Epidermal melanocyte (primary cell): ENCODE data around the gene MAPKAP1.

Source experiments
- DNase-seq: peaks from one replicate; pipeline ENCODE4 v3.0.0; 2011; ENCODE audit warnings: low spot score; ENCODE audit not compliant: insufficient read length

MAPKAP1 gene

DNA sequence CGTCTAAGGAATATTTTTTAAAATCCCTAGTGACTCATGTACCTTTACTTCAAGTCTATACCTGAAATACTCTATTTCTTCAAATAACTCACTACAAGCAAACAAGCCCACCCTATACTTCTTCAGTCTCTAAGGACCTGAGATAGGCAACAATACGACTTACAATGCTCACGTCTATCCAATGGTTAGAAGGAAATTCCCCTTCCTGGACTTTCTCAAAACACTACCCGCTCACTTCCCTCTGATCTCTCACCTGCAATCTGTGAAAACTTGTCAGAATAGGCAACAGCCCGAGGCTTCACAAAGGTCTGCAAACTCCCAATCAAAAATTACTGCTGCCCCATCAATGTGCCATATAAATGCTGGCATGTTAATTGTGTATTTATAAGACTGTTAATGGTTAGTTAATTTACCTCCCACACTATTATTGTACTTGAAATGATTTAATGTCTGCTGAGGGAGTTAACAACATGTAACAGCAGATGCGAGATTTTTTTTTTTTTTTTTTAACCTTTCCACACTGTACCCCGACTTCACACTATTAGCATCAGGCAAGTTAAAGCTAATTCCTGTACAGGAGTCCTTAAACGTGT lies 27.3 kb downstream of the MAPKAP1 start:
- no peak for DNase-seq

DNA sequence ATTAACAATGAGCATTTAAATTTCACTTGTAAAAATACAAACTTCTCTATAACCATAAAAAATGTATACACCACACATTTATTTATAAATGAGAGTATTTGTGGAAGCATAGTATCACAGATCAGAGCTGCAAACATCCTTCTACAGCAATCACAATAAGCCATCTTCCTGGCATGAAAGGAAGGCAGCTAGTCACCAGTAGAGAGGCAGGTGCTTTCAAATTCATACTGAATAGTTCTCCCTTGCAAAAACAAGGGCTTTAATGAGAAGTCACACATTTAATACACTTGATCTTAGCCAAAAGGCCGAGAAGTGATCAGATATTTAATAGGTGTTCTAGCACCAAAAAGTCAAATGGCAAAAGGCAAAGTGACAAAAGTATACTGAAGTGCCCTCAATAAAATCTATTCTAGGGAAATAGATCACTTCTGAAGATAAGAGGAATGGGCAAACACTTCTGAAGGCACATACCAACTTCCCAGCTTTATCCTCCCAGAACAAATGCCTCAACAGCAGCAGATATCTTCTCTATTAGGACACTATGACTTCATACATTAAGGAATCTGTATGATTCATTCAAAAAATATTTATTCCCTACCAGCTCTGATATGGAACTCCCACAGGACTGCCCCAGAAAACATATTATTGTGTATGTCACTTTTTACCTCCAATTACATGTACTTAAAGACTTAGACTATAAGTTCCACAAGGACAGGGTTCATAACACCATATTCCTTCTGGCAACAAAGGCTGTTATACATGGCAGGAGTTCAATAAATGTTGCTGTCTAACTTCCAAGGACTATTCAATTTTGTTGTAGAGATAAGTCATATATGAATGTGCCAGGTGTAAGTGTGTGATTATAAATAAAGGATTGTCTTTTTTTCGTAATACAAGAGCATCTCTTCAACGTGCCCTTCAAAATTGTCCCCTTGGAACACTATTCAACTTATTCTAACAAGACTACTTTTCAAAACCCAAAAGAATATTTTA lies 31.7 kb downstream of the MAPKAP1 start:
- no peak for DNase-seq

DNA sequence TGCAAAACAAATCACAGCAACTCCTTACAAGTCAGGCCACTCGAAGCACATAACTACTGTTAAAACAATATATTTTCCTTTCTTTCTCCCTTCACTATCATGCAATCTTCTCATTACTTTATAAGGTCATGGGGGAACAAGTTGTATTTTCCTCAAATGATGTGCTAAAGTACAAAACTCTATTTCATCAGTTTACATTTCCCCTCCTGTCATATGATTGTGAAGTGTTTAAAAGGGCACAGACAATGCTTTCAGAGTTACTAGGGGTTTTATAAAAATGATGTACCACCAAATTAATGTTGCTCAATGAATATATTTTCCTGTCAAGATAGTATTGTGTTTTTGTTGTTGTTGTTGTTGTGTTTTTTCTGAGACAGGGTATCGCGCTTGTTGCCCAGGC lies 34.1 kb downstream of the MAPKAP1 start:
- DNase-seq = no peak

DNA sequence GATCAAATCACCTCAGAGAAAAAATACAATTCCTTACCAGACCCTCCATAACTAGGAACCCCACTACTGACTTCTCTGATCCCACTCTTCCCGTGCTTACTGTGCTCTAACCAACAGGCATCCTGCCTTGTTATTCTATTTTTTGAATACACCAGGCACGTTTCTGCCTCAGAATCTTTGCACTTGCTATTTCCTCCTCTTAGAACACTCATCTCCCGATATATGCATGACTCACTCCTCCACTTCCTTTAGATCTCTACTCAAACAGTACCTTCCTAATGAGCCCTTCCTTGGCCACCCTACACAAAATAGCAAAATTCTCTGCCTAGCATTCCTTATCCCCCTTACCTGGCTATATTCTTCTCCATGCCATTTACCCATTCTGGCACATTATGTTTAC lies 43.9 kb downstream of the MAPKAP1 start:
- DNase-seq = no peak

DNA sequence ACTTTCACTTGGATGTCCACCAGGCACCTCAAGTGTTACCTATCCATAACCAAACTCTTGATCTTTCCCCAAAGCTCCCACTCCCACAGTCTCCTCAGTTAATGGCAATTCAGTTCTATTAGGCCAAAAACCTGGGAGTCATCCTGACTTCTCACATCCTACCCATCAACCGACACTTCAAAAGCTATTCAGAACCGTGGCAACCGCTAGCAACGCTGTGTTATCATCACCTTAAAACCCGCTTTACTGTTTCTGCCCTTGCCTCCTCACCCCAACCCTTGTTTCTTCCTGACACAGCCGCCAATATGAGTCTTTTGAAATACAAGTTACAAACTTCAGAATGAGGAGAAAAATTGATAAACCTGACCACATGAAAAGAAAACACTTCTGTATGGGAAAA lies 46.5 kb downstream of the MAPKAP1 start:
- no peak for DNase-seq

DNA sequence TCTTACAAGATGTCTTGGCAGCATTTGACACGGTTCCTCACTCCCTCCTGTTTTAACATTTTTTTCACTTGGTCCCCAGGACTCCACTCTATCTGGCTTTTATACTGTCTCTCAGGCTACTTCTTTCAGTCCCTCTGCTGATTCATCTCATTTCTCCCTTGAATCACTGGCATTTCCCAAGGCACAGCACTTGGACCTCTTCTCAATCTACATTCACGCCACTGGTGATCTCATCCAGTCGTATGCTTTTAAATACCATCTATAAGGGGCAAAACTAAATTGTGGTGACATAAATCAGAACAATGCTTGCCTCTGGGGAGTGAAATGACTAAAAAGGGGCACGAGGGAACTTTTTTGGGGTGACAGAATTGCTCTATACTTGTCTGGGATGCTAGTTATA lies 47.1 kb downstream of the MAPKAP1 start:
- no peak for DNase-seq

DNA sequence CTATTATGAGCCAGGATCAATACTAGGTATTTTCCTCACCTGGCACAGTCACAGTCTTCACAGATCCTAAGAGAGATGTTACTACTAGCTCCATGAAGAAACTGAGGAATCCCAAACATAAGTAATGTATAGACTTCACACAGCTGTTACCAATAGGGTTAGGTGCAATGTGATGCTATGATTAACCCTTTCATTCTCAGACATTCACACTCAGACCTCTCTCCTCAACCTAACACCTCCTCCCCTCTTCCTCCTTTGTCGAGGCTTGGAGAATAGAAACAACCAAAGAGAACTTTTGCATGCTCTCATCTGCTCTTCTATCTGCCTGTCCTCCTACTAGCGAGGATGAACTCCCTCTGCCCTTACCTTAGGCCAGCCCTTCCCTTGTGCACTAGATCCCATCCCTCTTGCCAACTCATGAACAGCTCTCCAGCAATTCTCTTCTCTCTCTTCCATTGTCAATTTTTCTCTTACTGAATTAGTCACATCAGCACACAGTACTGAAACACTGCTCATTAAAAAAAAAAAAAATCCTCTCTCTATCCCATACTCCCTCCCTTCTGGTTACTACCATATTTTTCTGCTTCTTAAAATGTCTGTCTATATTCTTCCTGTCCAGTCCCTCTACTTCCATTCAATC lies 47.7 kb downstream of the MAPKAP1 start:
- DNase-seq = no peak

DNA sequence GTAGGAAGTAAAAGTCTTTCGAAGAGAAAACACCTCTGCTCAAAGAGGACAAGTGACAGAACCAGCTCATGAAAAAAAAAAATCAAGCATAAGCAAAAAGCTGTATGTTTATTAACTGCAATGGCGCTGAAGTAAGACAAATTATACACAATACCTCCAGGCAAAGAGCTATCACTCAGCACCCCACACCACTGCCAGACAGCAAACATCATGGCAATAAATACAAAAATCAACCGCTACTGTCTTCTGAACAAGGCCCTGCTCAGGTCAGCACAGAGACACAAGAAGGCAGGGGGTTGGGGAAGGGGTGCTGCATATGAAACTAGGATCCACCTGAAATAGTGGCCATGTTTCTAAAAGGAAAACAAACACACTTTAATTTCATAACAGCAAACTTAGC lies 50.4 kb downstream of the MAPKAP1 start:
- no peak for DNase-seq

DNA sequence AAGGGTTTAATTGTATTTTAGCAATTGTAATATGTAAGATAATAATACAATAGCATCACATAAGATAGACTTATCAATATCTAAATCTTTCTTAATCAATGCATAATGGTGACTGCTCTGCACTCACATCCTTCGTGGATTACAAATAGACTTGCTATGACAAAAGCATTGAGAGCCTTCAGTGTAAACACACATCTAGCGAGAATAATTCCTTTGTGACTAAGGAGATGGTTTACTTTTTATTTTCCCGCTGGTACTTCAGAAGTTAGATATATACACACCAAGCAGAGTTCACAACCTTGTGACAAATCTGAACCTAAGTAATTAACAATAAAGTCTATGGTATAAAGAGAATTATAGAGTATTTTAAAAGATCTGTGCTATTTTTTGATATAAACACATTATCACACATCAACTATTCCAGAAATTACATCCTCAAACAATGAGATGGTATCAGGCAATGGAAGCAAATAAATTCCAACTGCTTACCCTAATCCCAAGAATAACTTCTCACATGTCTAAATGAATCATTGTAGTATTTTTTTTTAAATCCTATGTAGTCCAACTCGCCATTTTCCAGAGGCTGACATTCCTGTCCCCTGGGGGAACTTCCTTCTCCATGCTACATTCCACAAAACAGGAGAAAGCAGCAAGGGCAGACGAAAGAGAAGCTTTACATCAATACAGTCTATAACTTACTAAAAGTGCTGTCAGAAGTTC lies 51.2 kb downstream of the MAPKAP1 start:
- DNase-seq = no peak

DNA sequence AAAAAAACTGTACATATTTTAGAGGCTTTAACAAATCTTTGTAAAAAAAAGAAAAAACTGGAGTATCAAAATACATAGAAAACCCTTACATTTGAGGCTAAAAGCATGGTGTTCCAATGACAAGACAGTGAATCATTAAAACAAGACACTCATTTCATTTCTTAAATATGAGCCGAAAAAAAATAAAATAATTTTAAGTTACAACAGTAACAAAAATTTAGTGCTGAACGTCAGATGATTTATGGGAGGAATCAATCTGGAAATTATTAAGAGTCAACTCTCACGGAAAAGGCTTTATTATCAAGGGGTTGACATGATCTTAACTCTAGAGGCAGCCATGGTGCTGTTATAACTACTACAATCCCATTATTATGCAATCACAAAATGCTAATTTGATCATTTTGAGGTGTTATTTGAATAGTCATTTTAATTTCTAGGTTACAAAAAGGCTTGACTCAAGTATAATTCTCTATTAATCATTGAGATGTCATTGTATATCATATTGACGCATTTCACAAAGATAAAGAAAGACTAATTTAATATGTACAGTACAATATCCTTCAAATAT lies 51.9 kb downstream of the MAPKAP1 start:
- DNase-seq = no peak

DNA sequence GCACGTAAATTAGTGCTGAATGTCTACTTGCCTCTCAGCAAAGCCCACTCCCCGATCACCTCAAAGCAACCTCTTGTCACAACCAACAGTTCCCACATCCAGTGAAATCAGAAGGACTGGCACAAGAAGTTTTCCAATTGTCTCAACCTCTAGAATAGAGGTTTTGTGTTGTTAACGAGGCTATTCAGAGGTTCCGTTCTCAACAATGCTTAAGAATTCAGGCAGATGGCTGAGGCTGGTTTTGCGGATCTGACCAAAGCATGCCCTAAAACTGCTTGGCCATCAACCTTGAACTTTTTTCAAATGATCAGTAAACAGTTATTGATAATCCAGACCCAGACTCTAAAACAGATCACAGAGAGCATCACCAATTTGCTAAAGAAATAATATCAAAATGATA lies 52.9 kb downstream of the MAPKAP1 start:
- no peak for DNase-seq

DNA sequence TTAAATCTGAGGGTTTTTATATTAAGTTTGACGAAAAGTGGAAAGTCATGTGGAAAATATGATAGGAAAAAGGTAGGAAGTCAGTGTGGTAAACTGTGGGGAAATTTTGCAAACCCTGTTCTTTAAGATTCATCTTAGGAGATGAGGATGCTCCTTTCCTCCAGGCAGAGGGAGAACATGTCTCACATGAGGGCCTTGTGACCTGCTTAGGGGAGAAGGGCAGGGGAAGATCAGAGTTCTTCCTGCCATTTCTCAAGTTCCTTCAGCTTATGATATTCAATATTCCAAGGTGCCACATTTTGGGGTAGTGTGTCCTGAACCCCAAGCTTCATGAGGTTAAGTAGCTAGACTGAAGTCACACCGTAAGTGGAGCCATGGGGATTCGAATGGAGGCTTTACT lies 53.7 kb downstream of the MAPKAP1 start:
- DNase-seq = no peak

DNA sequence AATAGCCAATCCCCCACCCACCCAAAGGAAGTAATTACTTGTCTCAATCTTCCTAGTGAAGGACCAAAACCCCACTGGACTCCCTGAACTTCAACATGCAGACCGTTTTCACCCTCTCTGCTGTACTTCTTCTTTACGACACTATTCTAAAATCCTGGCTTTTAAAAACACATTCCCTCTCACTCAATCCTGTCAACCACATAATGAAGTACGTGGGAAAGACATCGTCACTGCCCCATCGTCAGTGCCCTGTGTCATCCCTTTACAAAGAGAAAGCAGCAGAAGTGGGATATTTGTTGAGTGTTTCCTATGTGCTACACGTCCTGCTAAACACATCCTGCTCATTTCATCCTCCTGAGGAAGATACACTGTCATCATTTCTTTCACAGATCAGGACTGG lies 54.2 kb downstream of the MAPKAP1 start:
- no peak for DNase-seq

DNA sequence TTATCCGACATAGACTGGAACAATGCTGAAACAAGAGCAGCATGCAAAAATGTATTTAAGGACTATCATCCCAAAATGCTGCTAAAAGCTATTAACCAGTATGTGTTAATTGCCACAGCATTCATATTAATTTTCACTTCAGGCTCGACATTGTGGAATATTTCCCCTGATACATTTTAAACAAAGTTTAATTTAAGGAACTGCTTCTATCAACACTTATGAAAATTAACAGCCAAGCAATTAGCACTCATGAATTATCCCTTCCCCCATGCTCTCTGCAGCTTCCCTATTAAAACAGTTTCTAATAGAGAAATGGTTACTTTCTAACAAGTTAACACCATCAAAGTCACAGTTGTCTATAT lies 54.8 kb downstream of the MAPKAP1 start:
- no peak for DNase-seq

DNA sequence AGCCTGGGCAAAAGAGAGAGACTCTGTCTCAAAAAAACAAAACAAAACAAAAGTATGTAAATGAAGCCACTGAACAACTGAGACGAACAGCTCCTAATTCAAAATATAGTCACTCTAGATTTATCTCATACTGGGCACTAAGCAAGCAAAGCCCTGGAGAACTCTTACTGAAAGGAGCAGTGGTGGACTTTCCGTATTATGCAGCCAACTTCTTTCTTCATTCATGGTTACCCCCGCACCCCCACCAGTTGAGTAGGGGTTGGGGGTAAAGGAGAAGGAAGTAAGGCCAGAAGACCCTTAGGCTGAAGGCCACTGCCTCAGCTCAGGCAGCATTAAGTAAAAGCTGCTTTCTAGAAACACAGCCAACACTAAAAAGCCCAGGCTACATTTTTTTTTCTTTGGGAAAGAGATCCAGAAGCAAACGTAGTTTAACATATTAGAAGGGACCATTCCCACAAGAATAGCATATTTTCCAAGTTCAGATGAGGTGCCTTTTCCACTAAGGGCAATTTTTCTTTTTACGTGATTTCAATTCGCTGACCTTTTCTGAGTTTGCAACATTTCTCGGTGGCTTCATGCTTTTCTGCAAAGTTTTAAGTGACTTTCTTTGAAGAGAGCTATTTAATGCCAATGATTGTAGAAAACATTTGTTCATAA lies 55.3 kb downstream of the MAPKAP1 start:
- no peak for DNase-seq

DNA sequence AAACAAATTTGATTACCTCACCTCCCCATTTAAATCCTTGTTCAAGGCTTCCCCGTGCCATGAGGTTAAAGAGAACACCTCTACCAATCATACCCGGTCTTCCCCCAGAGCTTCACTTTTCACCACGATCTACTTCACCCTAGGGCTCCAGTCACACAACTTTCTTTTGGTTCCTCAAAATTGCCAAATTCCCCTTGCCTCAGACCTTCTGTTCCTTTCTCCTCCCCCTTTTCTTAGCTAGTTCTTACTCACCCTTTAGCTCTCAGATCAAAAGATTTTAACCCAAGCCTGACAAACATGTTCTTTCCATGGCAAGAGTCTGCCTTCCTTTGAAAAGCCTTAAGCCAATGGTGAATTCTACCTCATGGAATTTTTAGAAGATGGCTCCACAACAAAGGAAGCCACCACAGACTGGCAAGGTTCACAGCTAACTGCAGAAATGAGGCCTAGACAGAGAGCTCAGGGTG lies 56.7 kb downstream of the MAPKAP1 start:
- no peak for DNase-seq

DNA sequence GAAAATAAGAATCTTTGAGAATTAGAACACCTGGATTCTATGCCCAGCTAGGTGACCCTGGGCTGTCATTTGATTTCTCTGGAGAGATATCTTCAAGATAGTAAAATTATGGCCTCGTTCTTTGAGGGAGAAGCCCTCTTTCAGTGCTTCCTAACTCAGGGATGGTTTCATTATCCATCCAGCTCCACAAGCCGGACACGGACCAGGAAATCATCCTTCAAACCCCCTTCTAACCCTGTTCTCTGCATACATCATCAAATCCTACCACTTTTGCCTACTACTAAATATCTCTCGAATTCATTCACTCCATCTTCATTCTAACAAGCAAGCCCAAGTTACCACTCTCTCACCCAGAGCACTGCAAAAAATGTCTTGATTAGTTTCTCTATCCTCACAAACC lies 57.2 kb downstream of the MAPKAP1 start:
- DNase-seq = no peak

DNA sequence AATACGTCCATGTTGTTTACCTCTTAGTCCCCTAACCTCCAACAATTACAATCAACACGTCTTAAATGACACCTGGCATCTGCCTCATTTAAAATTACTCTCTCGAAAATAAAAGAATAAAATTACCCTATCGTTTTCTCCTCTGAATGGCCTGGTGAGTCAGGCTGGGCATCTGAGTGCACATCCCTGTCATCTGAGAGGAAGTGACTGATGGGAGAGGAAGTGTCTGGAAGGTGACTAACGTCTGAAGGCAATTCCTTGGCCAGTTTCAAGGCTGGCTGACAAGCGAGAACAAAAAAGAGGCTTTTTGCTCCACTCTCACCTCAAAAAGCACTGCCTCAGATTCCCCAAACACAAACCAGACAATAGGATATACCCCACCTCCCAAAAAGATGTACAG lies 57.7 kb downstream of the MAPKAP1 start:
- DNase-seq = peak; percentile 44

DNA sequence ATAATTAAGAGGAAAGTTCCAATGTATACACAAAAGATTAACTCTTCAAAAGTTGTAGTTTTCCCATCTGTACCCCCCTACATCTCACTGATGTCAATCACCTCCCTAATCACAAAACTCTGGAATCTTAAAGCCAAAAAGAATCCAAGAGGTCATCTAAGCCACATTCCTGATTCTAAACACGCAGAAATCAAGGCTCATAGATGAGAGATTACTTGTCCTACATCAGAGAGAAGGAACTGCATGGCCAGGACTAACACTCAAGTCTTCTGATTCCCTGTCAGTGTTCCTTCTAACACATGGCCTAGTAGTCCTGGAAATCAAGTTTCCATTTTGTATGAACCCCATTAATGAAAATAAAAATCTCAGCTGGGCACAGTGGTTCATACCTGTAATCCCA lies 58.7 kb downstream of the MAPKAP1 start:
- no peak for DNase-seq

DNA sequence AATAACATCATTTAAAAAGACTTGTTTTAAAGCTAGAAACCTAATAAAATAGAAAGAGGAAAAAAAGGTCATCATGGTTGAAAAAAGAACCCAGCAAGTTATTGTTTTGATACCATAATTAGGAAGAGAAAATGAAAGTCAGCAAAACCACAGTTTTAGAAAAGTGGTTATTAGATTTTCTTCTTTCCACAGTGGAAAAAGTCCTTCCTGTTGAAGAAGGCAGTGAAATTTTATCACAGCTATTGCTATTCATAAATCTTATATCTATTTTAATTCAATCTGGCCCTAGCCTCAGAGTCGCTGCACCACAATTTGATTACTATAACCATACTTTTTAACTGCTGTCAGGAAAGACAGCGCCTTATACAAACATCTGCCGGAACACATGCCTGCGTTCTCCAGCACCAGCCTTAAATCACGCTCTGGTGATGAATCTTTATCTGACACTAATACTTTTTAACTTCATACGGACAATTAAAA lies 60.3 kb downstream of the MAPKAP1 start:
- no peak for DNase-seq

DNA sequence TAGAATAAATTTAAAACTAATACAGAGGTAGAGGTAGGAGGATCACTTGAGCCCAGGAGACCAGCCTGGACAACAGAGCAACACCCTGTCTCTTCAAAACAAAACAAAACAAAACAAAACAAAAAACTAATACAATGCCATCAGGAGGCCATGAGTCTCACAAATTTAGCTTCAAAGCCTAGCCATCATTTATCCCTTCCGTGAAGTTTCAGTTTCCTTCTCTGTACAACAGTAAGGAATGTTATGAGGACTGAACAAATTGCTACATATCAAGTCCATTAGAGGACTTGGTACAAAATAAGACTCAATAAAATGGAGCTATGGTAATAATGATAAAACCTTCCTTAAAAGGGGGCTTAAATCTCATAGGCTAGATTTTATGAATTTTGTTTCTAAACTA lies 60.8 kb downstream of the MAPKAP1 start:
- no peak for DNase-seq
